Adipocyte (in vitro differentiated cells): ENCODE data around the gene ZBTB16.
"Not testable (repeated sequence)": the region's sequence is repeated elsewhere in the genome, so short reads cannot be mapped to it uniquely, and the experiment has no call there.

Experiments used
- DNase-seq: peaks from one replicate; pipeline ENCODE4 v3.0.0-alpha.2; 2015; ENCODE audit warnings: low read depth
- H3K27me3 ChIP-seq: replicated peaks from 2 replicates; pipeline ENCODE4 v1.7.0; 2013; ENCODE audit warnings: mild to moderate bottlenecking, low read length, moderate library complexity; ENCODE audit not compliant: control insufficient read depth, insufficient read depth
- H3K36me3 ChIP-seq: 2 replicates; pipeline ENCODE4 v1.7.0; 2013; ENCODE audit warnings: low read length, mild to moderate bottlenecking, moderate library complexity; ENCODE audit not compliant: control insufficient read depth, insufficient read depth, severe bottlenecking
- H3K4me1 ChIP-seq: 2 replicates; pipeline ENCODE4 v1.7.0; 2013; ENCODE audit warnings: mild to moderate bottlenecking, low read length, moderate library complexity; ENCODE audit not compliant: control insufficient read depth, insufficient read depth
- H3K4me3 ChIP-seq: 2 replicates; pipeline ENCODE4 v1.7.0; 2013; ENCODE audit warnings: mild to moderate bottlenecking, low read length, moderate library complexity
- H3K9ac ChIP-seq: 2 replicates; pipeline ENCODE4 v1.7.0; 2013; ENCODE audit warnings: mild to moderate bottlenecking, low read length, moderate library complexity
- H3K9me3 ChIP-seq: 2 replicates; pipeline ENCODE4 v1.7.0; 2013; ENCODE audit warnings: mild to moderate bottlenecking, low read length, moderate library complexity; ENCODE audit not compliant: control insufficient read depth

The ZBTB16 gene

DNA sequence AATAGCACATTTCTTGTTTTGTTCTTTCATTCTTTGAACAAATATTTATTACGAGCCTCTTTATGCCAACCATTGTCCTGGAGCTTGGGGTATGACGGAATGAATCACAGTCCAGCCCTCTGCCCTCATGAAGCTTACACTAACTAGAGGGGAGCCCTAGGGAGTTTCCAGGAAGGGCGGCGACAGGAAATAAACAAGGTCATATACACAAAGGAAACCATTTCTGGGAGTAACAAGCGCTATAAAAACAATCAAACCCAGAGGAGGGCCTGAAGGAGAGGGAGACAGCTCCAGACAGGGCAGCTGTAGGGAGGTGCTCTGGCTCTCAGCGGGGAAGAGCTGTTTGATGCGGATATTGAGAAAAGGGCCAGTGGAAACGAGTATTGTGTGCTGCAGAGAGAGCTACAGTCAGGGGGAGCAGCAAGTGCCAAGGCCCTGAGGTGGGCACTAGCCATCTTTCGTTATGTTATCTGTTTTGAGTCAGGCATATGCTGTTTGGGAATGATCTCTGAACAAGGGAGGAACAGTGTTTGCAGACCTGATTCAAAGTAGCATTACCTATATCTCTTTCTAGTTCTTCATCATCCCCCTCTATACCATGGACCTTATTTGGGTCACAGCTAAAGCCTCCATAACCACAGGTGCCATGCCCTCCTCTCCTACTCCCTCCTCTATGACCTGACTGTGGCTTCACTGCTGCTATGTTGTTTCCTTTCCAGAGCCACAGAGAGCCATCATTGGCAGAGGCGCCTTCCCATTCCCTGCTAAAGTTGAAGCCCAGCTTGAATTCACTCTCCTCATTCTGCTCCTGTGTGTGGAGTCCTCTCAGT, 15.3 kb upstream of the ZBTB16 start:
- Histone ChIP-seq H3K4me3 (no peak overlapping the region), H3K4me1 (peaks cover 24% of the 10 kb centered on the region), H3K9ac (no peak overlapping the region), H3K9me3 (no peaks in the 10 kb centered on the region), H3K27me3 (peaks cover 32% of the 10 kb centered on the region), H3K36me3 (no peaks in the 10 kb centered on the region)
- no peak for DNase-seq

DNA sequence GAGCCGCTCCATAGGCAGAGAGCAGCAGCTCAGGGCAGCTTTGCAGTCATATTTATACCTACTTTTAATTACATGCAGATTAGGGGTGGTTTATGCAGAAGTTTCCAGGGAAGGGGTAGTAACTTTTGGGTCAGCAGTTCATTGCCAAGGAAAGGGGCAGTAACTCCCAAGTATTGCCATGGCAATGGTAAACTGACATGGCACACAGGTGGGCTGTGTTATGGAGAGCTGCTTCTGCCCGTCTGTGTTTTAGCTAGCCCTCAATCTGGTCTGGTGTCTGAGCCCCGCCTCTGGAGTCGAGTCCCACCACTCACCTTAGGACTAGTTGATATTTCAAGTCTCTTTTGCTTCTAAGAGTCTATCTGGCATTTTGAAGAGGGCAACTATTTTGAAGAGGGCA, 12.2 kb upstream of the ZBTB16 start:
- peaks cover 7% of the 10 kb centered on the region for H3K4me1 ChIP-seq
- no peaks in the 10 kb centered on the region for H3K36me3 ChIP-seq
- DNase-seq, result no peak
- H3K9ac ChIP-seq, result no peak overlapping the region
- H3K4me3 ChIP-seq, result no peak overlapping the region
- peaks cover 44% of the 10 kb centered on the region for H3K27me3 ChIP-seq
- no peaks in the 10 kb centered on the region for H3K9me3 ChIP-seq

DNA sequence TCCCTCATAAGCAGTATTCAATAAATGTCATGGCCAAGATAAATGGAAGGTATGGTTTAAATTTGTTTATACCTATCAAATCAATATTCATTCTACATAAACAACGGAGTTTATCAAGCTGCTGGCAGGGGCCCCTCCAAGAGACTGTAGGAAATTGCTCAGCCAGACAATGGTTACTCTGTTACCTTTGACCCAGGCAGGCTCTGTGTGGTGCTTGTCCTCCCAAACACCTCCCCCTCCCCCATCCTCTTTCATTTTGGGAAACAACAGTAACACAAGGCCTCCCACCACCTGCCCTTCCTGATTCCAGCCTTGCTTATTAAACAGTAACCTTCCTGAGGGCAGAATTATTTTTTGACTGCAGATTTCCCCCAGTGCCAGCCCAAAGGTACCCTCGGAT, 10.5 kb upstream of the ZBTB16 start:
- H3K9me3 ChIP-seq, result no peaks in the 10 kb centered on the region
- H3K9ac ChIP-seq, result no peak overlapping the region
- DNase-seq, result no peak
- peaks cover 10% of the 10 kb centered on the region for H3K4me1 ChIP-seq
- H3K27me3 ChIP-seq, result peaks cover 44% of the 10 kb centered on the region
- no peak overlapping the region for H3K4me3 ChIP-seq
- H3K36me3 ChIP-seq, result no peaks in the 10 kb centered on the region

DNA sequence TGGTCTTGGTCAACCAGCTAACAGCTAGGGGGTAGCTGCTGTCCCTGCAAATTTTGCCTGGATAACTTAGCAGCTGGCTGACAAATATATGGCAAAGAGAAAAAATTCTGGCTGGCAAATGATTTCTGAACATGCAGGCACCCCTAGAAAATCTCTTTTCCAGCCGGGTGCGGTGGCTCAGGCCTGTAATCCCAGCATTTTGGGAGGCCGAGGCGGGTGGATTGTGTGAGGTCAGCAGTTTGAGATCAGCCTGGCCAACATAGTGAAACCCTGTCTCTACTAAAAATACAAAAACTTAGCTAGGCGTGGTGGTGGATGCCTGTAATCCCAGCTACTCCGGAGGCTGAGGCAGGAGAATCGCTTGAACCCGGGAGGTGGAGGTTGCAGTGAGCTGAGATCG, 9.7 kb upstream of the ZBTB16 start:
- H3K9ac ChIP-seq, H3K9me3 ChIP-seq, H3K36me3 ChIP-seq, DNase-seq, H3K4me3 ChIP-seq: not testable (repeated sequence)
- H3K4me1 ChIP-seq, result peaks cover 12% of the 10 kb centered on the region
- H3K27me3 ChIP-seq, result peaks cover 38% of the 10 kb centered on the region

DNA sequence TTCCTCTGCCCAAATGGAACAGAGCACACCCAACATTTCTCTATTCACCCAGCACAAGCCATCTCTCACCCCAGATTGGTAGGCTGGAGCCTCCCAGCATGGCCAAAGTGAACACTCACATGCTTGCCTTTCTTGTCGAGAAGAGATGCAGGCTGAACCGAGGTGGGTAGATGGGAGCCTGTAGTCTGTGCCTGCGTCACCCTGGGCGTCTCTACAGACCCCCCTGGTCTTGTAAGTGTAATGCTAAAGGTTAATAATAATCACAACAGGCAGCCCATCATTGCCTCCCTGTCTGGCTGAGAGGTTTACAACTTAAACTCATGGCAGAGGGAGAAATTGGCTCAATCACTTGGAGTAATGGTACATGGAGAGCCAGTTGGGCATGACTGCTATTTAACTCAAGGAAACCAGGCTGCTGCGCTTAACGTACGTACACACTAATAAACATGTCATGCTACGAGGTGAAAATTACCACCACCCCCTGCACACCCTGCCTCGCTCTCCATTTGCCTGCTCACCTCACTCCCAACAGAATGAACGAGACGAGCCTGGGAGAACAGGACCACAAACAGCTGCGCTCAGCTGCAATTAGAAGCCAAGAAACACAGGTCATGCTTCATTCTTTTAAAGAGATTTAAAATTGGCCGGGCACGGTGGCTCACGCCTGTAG, 9.1 kb upstream of the ZBTB16 start:
- DNase-seq, result no peak
- Histone ChIP-seq H3K4me1 (peaks cover 12% of the 10 kb centered on the region), H3K27me3 (peaks cover 33% of the 10 kb centered on the region), H3K9ac (no peak overlapping the region), H3K4me3 (no peak overlapping the region), H3K9me3 (no peaks in the 10 kb centered on the region), H3K36me3 (no peaks in the 10 kb centered on the region)

DNA sequence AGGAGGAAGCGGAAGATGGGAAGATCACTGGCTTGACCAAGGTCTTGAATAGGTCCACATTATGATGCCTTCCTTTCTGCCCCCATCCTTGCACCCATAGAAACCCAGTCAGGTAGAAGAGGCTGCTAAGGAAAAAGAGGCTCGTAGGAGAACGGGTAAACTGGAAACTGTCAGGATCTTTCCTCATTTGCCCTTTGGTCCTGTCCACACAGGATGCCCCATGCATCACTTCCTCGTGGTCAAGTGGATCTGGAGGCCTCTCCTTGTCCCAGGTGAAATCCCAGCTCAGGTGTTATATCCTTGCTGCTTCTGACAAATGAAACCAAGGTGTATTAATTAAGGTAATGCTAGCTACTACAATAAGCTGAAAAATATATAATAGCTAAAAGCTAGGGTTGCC, 8.0 kb upstream of the ZBTB16 start:
- Histone ChIP-seq H3K27me3 (peaks cover 28% of the 10 kb centered on the region), H3K4me1 (peaks cover 12% of the 10 kb centered on the region), H3K9me3 (no peaks in the 10 kb centered on the region), H3K36me3 (no peaks in the 10 kb centered on the region), H3K4me3 (no peak overlapping the region), H3K9ac (no peak overlapping the region)
- no peak for DNase-seq

DNA sequence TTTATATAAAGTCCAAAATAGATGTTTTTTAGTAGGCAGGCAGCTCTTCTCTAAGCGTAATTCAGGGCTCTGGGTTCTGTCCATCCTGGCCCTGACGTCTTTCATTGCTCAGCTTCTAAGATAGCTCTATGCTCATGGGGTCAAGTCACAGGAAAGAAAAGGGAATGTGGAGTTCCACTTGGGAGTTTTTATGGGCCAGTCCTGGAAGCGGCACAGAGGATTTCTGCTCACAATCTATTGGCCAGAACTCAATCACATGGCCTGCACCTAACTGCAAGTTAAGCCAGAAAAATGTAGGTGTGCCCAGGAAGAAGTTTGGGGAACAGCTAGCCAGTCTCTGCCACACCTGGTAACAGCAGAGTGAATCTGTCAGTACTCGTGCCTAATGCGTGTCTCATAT, 7.4 kb upstream of the ZBTB16 start:
- no peak overlapping the region for H3K4me3 ChIP-seq
- no peak for DNase-seq
- peaks cover 22% of the 10 kb centered on the region for H3K27me3 ChIP-seq
- H3K36me3 ChIP-seq, result no peaks in the 10 kb centered on the region
- H3K9ac ChIP-seq, result no peak overlapping the region
- peaks cover 12% of the 10 kb centered on the region for H3K4me1 ChIP-seq
- H3K9me3 ChIP-seq, result no peaks in the 10 kb centered on the region

DNA sequence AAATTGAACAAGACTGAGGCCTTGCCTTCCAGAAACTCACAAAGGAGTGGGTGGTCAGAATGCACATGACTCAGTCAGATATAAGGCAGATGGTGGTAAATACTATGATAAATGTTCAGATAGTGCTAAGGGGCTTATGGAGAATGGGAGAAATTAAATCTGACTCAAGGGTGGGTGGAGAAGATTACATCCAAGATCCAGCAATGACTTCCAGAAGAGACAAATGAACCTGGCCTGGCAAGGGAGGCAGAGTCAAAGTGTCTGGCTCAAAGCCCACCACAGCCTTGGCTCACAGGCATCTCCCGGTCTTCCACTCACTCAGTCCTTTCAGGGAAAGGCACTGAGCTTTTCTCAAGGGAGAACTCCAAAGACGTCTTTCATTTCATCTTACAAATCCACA, 6.1 kb upstream of the ZBTB16 start:
- no peaks in the 10 kb centered on the region for H3K9me3 ChIP-seq
- peaks cover 19% of the 10 kb centered on the region for H3K4me1 ChIP-seq
- peaks cover 16% of the 10 kb centered on the region for H3K27me3 ChIP-seq
- H3K36me3 ChIP-seq, result no peaks in the 10 kb centered on the region
- no peak overlapping the region for H3K4me3 ChIP-seq
- DNase-seq, result no peak
- H3K9ac ChIP-seq, result no peak overlapping the region

DNA sequence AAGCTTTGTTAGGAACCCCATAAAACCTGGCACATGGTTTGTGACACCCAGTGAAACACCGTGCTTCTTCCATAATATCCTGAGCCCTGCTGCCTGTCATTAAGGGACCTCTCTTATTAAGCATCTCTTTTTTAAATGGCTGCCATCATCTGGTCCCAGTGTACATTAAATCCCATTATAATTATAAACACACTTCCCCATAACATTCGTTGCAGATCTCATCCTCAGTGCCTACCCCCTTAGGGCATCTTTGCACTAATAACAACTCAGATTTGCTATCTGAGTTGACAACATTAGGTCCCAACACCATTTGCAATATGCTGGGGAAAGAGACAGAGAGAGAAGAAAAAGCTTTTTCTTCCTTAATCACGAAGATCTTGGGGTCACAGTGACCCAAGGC, 4.7 kb upstream of the ZBTB16 start:
- H3K9me3 ChIP-seq, result no peaks in the 10 kb centered on the region
- no peak for DNase-seq
- H3K4me3 ChIP-seq, result no peak overlapping the region
- H3K4me1 ChIP-seq, result peaks cover 19% of the 10 kb centered on the region
- no peak overlapping the region for H3K9ac ChIP-seq
- H3K36me3 ChIP-seq, result no peaks in the 10 kb centered on the region
- peaks cover 12% of the 10 kb centered on the region for H3K27me3 ChIP-seq

DNA sequence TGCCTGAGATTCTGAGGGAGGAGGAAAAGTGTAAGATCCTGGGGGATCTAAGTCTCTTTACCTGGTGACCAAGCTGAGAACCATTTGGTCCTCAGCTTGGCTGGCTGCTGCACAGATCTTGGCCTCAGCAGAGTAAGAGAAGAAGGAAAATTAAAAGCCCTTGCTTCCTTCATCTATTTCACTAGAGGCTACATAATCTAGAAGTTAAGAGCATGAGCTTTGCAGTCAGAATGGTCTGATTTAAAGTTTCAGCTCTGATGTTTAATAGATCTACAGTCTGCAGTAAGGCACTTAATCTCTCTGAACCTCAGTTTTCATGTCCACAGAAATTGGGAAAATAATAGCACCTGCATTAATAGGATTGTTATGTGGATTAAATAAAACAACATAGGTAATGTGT, 3.1 kb upstream of the ZBTB16 start:
- no peak for DNase-seq
- Histone ChIP-seq H3K4me3 (no peak overlapping the region), H3K27me3 (peaks cover 2% of the 10 kb centered on the region), H3K9ac (no peak overlapping the region), H3K36me3 (no peaks in the 10 kb centered on the region), H3K9me3 (no peaks in the 10 kb centered on the region), H3K4me1 (peaks cover 19% of the 10 kb centered on the region)

DNA sequence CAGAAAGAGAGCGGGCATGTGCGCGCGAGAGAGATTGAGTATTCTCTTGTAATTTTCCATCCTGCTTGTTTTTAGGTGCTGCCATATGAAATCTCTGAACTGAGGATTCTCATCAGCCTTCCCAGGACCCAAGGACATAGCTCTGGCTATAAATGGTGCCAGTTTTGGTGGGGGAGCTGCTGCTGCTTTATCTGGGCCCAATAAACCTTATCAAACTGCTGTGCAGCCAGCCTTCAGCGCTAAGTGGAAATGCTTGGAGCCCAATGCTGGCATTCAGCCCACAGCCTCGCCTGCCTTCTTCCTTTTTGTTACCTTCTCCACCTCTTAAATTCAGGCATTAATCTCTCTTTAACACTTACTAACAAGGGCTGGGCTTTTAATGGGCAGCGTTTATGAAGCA, 2.4 kb upstream of the ZBTB16 start:
- H3K9ac ChIP-seq, result no peak overlapping the region
- no peaks in the 10 kb centered on the region for H3K9me3 ChIP-seq
- DNase-seq, result no peak
- no peak overlapping the region for H3K4me3 ChIP-seq
- no peaks in the 10 kb centered on the region for H3K36me3 ChIP-seq
- H3K27me3 ChIP-seq, result no peaks in the 10 kb centered on the region
- peaks cover 22% of the 10 kb centered on the region for H3K4me1 ChIP-seq
